NCI-H526 (cell line): Measurements from ENCODE around the gene GPR26.

Experiments used
- DNase-seq, 2 experiments: peaks; one replicate each; lab custom pipeline; 2025; lab: John Stamatoyannopoulos, UW

The GPR26 gene, protein sequence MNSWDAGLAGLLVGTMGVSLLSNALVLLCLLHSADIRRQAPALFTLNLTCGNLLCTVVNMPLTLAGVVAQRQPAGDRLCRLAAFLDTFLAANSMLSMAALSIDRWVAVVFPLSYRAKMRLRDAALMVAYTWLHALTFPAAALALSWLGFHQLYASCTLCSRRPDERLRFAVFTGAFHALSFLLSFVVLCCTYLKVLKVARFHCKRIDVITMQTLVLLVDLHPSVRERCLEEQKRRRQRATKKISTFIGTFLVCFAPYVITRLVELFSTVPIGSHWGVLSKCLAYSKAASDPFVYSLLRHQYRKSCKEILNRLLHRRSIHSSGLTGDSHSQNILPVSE

GRCh38 chr10:123666318-123667236 is at the start of gene GPR26:
TSS of gene GPR26 (plus strand) at chr10:123666355. CDS start at chr10:123666408, 53 bp downstream.
- peak in 1 of 2 experiments; percentile 16 for DNase-seq

- DNase-seq, result no peak
Measured at GRCh38 chr10:123618224-123618623, 47.9 kb upstream of the GPR26 start.

- DNase-seq, result no peak
Measured at GRCh38 chr10:123619067-123619855, 46.9 kb upstream of the GPR26 start.

GRCh38 chr10:123620621-123621020 is 45.5 kb upstream of the GPR26 start:
- DNase-seq, result no peak

GRCh38 chr10:123621492-123621891 is 44.7 kb upstream of the GPR26 start:
- DNase-seq, result no peak

GRCh38 chr10:123621916-123622315 is 44.2 kb upstream of the GPR26 start:
- no peak for DNase-seq

DNA sequence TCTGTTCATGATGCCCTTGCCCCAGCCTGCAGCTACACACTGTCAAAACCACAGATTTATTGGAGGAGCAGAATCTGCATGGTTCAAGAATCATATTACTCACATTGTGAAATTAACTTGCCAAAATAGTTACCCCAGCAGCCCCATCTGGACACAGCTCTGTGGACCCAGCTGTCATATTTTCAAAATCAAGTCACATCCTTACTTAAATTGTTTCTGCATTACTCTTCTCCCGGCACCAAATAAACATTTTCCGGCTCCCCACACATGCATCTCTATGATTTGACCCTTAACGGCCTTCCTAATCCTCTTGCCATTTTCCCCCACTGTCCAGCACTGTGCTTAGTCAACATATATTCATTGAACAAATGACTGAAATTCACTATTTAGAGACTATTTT is 43.8 kb upstream of the GPR26 start:
- no peak for DNase-seq

- DNase-seq, result no peak
Measured at GRCh38 chr10:123624086-123624485, 42.1 kb upstream of the GPR26 start.

- DNase-seq, result no peak
Measured at GRCh38 chr10:123633106-123633505, 33.0 kb upstream of the GPR26 start.

DNA sequence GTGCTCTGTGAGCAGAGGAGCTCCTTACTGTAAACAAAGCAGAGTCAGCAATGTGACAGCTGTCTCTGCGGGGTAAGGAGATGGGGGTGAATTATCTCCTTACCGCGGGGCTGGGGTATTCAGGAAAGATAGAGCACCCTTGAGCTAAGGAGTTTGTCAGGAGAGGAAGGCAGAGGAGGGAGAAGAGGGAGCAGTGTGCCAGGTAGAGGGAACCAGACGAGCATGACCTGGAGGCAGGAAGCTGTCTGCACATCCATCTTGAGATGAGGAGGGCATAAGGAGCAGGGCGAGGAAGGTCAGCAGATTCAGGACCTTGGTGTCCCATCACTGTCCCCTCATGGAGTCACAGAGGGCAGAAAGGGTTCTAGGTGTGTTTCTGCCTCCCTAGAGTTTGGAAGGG is 32.5 kb upstream of the GPR26 start:
- no peak for DNase-seq

DNA sequence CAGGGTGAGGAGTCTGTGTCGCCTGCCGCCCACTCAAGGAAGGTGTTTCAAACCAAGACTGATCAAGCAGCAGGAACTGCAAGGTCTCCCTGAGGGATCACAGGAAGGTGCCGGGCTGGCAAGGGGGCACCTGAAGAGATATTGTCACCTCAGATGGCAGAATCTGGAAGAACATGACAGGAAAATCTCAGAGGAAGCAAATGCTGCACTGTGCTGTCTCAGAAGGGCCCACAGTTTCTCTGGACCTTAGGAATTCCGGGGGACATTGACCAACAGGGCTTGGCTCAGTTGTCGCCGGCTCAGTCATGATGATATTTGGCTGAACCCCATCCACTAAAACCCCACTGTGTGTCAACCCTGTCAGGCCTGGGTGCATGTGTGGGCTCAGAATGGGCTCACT is 31.9 kb upstream of the GPR26 start:
- no peak for DNase-seq

DNA sequence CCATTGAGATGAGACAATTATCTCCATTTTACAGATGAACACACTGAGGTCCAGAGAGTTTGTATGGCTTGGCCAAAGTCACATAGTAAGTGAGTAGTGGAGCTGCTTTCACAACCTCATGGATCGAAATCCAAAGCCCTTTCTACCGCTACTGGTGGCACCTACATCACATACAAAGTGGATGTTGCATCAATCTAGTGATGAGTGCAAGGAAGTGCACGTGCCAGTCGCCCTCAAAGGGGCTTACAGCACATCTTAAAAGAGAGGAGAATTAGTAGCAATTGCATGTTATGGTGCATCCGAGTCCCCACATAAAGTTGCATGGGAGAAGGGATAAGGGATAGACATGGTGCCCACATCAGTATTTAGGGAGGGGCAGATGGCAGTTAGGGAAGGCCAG is 31.0 kb upstream of the GPR26 start:
- DNase-seq, result no peak

- no peak for DNase-seq
Measured at GRCh38 chr10:123635745-123636144, 30.4 kb upstream of the GPR26 start.

DNA sequence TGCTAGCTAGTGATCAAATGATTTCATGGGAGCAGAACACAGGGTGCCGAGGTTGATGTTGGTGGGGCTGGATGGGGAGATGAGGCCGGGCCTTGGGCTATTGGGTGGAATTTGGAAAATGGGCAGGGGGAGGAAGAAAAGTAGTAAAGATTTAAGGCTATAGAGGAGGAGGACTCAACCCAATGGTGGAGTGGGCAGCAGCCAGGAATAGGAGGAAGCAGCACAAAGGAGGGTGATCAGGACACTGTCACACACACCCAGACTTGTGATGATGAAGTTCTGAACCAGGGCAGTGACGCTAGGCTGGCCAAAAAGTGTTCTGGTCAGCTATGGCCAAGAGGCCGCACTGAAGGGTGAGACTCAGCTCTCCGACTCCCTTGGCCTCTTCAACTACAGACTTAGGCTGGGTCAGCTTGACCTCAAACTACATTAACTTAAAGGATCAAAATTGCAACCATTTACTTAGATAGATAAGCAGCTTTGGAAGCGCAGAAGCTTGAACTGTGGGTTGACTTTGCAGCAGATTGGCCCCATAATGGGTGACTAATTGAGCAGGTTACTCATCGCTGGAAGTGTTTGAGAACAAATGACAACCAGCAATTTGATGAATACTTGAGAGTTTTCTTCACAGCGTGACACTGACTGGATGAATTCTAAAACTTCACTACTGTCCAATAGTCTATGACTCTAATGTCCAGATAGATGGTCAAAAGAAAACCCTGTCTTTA is 29.4 kb upstream of the GPR26 start:
- no peak for DNase-seq

DNA sequence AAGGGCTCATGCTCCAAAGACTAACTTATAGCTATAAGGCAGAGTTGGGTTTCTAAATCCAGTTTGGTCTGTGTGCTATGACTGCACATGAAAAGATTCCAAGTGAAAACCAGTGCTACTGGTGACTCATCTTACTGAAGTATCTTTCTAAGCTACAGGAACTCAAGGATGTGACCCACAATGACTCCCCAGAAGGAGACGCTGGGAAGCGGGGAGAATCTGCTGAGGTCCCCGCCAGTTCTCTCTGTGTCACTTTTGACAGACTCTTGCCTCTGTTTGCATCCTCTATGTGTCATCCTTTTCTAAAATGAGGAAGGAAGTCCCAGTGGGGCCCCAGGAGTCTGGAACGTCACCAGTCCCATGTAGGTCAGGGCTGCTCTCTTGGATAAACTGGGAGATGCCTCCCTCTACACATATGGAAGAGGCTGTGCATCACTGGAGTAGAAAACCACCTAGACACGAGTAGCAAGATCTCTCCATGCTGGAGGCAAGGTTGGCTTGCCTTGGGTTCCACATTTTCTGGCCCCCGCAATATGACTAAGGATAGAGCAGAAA is 28.8 kb upstream of the GPR26 start:
- DNase-seq, result no peak

GRCh38 chr10:123639131-123639530 is 27.0 kb upstream of the GPR26 start:
- DNase-seq, result no peak

- DNase-seq, result no peak
Measured at GRCh38 chr10:123640016-123640535, 26.1 kb upstream of the GPR26 start.

GRCh38 chr10:123642293-123642692 is 23.9 kb upstream of the GPR26 start:
- DNase-seq, result no peak

- peak in 1 of 2 experiments; percentile 8 for DNase-seq
Measured at GRCh38 chr10:123642697-123643096, 23.5 kb upstream of the GPR26 start.

DNA sequence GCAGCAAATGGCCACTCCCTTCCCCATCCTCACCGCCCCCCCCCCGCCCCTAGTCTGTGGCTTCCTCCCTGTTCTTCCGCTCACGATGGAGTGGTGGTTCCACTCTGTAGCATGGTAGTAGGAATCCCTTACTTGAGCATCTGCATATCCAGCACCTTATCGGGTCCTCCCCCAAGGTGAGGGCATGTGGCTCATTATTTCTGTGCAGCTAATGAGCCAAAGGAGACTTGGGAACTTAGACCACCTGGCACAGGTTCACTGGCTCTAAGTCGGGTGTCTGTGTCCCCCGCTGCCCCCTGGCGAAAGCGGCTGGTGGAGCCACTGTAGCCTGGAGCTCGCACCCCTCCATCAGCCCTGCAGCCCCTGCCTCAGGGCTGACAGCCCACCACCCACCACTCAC is 22.8 kb upstream of the GPR26 start:
- DNase-seq, result no peak

DNA sequence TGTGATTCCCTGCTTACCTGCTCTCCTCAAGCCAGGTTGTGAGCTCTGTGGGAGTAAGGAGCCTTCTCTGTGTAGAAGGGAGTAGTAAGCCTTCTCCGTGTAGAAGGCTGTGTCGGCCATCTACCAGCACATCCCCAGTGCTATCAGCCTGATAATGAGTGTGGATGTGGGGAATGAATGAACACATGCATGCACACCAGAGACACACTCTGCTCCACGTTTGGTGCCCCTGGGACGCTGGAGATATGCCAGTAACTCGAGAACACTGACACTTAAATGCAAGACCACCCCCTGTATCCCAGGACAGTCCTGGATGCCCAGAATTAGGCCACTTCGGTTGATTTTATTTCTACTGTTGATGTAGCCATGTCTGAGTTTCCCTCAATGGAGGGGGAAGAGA is 21.1 kb upstream of the GPR26 start:
- no peak for DNase-seq
